Fibroblast of pulmonary artery (primary cell): ENCODE data around the gene CPEB1.

Experiments
- DNase-seq: peaks from one replicate; pipeline ENCODE4 v3.0.0-alpha.2; 2010; ENCODE audit warnings: low read depth
- H3K4me3 ChIP-seq: replicated peaks from 2 replicates; pipeline ENCODE4 v1.5.1; 2011; ENCODE audit warnings: low read depth, mild to moderate bottlenecking, control low read depth, low read length, moderate library complexity
- TF ChIP-seq, protein P1 (sequence below): IDR thresholded peaks from 2 replicates; pipeline ENCODE4 v1.5.1; 2011; ENCODE audit warnings: mild to moderate bottlenecking, control low read depth, low read length, inconsistent platforms; ENCODE audit errors: missing control alignments

The CPEB1 gene

DNA sequence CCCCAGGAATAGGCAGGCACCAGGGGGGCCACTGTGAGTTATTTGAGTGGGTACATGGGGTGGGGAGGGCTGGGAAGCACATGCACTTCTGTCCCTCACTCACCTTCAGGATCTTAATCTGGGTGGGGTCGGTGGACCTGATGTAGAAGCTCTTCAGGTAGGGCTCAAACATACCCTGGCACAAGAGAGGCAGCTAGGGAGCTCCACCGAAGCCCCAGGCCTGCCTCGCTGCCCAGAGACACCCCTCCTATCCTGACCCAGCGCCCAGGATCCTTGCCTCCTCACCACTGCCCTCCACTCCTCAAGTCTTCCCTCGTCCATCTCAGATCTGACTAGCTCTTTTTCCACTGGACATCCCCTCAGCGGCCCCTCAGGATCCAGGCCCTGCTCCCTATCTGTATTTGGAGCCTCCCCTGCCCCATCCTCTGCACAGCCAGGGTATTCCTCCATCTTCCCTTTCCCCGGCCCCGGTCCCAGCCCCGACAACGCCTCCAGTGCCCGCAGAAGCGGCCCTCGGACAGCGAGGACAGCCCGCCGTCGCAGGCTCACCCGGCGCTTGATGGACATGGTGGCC is 32.5 kb upstream of the CPEB1 start:
- no peak for DNase-seq
- H3K4me3 ChIP-seq, result no peak overlapping the region
- TF ChIP-seq, protein P1, sequence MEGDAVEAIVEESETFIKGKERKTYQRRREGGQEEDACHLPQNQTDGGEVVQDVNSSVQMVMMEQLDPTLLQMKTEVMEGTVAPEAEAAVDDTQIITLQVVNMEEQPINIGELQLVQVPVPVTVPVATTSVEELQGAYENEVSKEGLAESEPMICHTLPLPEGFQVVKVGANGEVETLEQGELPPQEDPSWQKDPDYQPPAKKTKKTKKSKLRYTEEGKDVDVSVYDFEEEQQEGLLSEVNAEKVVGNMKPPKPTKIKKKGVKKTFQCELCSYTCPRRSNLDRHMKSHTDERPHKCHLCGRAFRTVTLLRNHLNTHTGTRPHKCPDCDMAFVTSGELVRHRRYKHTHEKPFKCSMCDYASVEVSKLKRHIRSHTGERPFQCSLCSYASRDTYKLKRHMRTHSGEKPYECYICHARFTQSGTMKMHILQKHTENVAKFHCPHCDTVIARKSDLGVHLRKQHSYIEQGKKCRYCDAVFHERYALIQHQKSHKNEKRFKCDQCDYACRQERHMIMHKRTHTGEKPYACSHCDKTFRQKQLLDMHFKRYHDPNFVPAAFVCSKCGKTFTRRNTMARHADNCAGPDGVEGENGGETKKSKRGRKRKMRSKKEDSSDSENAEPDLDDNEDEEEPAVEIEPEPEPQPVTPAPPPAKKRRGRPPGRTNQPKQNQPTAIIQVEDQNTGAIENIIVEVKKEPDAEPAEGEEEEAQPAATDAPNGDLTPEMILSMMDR, result no peak

DNA sequence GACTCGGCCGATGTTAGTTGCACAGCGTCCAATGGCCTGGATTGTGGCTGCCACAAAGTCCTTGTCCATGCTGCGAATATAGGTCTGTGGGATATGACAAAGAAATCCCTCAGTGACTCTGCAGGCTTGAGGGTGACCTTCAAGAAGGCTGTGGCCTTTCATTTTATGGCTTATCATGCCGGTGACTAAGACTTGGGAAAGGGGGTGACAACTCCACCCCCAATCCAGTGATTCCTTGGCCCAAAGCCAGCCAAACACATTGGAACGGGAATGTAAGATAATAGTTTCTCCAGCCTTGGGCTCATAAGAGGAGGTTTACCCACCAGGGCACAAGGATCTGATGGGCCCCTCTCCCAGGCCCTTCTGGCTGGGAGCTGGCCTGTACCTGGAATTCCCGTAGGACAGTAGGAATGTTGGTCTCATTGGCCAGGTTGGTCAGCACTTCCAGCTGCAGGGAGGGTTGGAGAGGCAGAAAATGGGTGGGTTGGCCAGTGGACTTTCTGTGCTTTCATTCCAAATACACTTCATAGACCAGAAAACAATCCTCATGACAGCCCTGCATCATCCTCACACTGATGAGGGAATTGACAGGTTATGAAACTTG is 30.7 kb upstream of the CPEB1 start:
- TF ChIP-seq, protein P1, result no peak
- H3K4me3 ChIP-seq, result no peak overlapping the region
- DNase-seq, result no peak

DNA sequence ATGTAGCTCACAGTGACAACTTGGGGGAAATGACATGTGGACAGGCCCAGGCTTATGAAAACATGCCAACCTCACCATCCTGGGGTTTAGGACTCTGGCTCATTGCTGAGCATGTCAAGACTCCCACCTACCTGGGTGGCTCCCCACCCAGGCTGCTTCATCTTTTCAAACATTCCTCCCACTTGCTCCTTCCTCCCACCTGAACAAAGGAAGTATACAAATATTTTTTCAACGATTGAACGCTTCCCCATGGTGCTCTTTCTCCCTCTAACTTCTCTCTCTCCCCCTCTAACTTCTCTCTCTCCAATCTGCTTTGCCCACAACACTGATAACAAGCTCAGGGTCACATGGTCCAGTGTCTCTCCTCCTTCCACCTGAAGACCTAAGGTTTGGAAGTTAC is 27.7 kb upstream of the CPEB1 start:
- H3K4me3 ChIP-seq, result no peak overlapping the region
- TF ChIP-seq, protein P1, result no peak
- no peak for DNase-seq

DNA sequence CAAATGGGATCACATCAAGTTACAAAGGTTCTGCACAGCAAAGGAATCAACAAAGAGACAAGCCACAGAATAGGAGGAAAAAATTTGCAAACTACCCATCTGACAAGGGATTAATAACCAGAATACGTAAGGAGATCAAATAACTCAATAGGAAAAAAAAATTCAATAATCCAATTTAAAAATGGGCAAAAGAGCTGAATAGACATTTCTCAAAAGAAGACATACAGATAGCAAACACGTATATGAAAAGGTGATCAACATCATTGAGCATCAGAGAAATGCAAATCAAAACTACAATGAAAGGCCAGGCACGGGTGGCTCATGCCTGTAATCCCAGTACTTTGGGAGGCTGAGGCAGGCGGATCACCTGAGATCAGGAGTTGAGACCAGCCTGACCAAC is 23.5 kb upstream of the CPEB1 start:
- no peak for DNase-seq
- TF ChIP-seq, protein P1, result no peak
- no peak overlapping the region for H3K4me3 ChIP-seq

DNA sequence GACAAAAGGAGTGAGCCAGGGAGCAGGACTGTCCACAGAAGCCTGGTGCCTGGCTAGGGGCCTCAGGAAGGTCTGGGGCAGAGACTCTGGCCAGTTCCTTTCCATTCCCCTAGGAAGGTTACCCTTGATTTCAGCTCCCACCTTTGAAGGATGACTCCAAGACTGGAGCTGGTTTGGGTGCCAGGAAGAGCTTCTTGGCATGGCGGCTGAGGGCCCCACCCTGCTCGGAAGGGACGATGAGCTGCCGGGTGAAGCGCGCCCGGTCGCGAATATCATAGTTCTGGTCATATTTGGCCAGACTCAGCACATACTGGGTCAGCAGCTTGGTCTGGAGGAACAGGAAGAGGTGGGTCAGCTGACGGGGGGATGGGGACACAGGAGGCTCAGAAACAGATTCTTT is 19.4 kb upstream of the CPEB1 start:
- DNase-seq, result no peak
- TF ChIP-seq, protein P1, result no peak
- H3K4me3 ChIP-seq, result no peak overlapping the region

DNA sequence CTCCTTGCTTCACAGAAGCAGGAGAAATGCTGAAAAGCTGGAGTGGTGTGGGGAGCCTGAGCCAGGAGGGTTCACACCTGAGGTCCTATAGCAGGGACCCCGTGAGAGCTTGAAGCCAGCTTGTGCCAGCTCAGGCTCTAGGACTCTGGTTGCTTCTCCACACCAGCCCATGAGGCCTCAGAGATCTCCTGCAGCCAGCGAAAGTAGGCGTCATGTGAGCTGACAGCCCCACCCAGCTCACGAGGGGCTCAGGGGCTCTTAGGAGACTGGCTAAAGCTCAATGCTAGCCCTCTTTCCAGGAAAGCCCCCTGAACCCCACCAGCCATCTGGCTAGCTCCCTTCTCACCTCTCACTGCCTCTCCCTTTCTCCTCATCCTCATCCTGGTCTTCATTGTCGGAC is 16.9 kb upstream of the CPEB1 start:
- no peak overlapping the region for H3K4me3 ChIP-seq
- TF ChIP-seq, protein P1, result no peak
- no peak for DNase-seq

DNA sequence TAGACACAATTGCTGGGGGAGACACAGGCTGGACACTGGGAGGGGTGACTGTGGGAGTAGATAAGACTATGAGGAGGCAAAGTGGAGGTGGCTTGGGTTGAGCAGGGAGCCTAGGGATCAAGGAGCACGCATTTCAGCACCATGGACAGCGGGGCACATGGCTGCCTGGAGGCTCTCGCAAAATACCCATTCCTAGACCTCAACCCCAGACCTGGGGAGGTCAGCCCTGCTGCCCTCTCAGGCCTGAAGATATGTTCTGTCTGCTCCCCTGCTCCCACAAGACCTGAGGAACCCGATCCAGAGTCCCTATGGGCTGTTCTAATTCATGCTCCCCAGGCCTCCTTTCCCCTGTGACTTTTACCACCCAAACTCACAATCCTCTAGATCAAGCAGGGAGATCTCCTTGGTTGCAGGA is 16.0 kb upstream of the CPEB1 start:
- H3K4me3 ChIP-seq, result no peak overlapping the region
- peak; percentile 59 for DNase-seq
- TF ChIP-seq, protein P1, result no peak
